Stimulated activated CD8-positive, alpha-beta memory T cell treated with anti-CD3 and anti-CD28 coated beads, Interleukin-4, amount 100 ng/mL, for 1 hour (primary cell): Measurements from ENCODE around the gene BRME1.

Source experiments
- DNase-seq, 2 donors: peaks; one replicate each; pipeline ENCODE4 v3.0.0-alpha.2; 2020; ENCODE audit warnings: low read depth in 2 of 2, low spot score in 1 of 2

The BRME1 gene

DNA sequence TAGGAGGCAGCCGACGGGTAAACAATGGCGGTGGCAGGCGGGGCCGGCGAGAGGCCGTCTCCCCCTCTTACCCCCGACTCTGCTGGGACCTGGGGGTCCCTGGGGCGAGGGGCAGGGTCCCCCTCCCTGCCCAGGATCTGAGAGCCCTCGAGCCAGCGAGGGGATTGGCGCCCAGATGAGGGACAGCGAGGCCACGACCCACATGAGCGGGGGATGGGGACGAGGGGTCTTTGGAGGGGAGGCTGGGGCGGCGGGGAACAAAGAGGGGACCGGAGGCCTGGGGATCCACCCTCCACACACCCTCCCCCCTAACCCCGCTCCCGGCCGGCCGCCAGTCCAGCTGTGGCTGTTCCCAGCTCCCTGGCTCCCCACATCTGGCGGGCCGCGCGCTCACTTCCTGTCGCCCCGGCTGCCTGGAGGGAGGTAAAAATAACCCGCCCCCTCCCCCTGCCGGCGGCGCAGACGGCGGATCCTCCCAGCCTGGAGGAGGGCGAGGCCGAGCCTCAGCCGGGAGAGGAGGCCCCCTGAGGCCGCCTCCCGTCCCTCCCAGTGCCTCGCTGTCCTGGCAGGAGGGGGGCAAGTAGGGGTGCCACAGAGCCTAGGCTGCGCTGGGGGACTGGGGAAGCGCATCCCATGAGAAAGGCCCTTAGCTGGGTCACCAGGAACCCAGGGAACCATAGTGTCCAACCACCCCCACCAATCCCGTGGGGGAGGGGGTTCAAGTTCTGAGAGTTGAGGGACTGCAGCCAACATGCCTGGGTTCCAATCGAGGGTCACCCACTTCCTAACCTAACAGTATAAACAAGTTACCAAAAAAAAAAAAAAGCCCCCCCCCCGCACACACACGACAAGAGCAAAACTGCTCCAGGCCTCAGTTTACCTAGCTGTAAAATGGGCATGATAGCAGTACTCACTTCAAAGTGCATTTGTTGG lies 58.2 kb downstream of the BRME1 start:
- peak in 1 of 2 donors; percentile 77 for DNase-seq

DNA sequence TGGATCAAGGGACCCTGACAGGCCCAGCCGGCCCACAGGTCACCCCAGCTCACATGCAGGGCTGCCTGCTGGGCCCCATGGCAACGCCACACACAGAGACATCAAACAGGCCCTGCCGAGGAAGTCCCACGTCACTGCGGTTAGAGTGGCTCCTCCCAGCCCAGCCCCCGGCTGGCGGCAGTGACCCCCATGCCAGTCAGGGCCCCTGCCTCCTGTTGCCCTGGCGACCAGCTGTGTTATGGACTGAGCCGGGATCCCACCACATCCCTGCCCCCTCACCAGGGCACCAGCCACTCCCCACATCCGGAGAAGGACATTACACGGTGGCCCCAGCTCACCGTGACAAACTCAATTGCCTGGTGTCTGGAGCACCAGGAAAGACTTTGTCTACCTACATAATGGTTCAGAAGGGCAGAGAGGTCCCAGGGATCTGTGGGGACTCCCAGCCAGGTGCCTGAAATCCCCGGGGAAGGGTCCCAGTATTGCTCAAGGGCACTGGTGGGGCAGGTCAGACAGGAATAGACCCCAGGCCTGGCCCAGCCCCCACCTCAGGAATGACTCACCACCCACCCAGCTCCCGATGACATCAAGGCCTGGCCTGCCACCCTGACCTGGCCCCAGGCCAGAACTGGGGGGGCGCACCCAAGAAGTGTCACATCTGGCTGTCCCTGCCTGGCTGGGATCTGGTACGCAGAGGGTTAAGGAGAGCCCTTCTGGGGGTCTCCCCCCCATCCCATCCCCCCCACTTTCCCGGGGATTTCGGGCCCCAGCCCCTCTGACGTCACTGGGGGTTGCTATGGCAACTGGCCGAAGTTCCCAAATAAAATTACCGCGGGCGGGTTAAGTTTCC lies 59.1 kb downstream of the BRME1 start:
- DNase-seq: peak; percentile 95 to 96

DNA sequence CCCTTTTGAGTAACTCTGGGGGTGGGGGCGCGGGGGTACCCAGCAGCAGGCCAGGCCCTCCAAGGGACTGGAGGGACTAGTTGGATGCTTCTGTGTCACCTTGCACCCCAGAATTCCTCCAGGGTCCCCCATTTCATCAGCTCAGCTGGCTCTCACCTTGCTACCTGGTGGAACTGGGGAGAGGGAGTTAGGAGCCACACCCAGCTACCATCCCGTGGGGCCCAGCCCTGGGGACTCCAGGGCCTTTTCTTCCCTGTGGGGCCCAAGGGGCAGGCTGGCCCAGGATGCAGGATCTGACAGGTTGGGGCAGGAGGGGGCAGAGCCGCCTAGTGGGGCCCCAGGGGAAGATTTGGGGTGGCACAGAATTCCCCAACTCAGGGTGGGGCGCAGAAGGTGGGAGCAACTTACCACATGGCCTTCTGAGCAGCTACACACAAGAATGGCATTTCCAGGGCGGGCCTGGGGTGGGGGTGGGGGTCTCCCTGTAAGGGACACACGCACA lies 61.7 kb downstream of the BRME1 start:
- DNase-seq: no peak

DNA sequence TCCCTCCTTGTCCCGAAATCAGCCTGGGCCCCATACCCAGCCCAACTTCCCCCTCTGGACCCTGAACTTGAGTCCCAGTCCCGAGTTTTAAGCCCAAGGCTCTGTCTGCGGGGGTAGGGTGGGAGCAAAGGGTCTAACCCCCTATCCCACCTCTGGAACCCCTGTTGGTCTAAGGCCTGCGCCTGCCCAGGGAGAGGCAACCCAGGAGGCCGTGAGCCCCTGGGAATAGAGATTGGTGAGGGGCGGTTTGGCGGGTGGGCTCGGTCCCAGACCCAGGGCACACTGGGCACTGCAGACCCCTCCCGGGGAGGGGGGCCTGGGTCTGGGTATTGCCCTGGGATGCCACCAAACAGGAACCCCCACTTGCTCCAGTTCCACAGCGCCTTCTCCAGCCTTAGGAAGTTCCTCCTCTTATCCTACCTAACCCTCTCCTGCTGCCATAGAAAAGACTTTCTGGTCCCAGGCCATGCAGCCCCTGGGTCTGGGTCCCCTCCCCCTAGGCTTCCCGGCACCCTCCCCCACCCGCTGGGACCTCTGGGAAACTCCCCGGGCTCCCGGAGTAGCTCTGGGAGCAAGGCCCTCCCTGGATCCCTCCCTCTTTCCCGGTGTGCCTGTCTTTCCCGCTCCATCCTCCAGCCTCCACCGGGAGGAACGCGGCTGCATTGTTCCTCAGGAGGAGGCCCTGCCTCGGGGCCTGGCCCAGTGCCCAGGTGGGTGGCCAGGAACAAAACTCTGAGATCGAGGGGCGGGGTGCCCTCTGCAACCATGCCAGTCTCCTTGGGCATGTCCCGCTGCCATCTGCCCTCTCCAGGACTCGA lies 62.6 kb downstream of the BRME1 start:
- no peak for DNase-seq

DNA sequence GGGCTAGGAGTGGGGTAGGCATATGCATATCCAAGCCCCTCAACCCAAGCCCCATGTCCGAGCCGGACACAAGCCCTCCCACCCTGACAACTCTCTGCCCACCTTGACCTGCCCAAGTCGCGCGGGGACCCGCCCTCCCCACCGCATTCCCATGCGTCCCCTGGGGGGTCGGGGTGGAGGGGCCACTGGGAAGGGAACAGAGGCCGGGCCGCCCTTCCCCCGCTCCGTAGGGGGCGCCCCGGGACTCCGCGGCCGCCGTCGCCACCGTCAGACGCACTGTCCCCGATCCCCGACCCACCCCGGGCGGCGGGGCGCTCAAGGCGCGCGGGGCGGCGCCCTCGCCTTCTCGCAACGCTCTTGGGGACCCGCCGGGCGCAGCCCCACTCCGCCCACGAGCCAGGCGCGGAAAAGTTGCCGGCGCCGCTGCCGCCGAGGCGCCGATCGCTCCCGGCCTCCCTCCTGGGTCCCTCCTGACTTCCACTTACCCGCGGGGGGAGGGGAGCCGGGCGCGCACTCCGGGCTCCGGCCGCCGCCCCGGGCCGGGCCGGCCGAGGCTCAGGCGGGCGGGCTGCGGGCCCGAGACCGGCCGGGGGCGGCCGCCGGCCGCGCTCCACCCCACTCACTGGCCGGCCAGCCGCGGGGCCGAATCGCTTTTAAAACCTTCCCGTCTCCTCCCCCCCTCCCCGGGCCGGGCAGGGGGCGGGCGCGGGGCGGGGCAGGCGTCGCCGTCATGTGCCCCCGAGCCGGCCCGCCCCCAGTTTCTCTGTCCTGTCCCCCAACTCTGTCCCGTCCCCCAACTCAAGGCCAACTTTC lies 63.4 kb downstream of the BRME1 start:
- no peak for DNase-seq

DNA sequence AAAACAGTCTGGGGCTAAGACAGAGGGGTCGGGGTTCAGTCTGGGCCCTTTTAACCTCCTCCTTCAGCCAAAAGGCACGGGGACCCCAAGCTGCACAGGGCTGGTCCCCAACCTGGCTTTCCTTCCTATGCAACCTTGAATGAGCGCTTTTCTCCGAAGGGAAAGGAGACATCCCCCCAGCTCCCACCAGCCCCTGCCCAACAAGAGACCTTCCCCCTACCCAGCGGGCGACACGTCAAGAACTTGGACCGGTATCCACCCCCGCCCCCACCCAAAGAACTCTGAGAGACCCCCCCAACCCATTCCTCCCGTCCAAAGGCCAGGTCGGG lies 64.0 kb downstream of the BRME1 start:
- DNase-seq: no peak

DNA sequence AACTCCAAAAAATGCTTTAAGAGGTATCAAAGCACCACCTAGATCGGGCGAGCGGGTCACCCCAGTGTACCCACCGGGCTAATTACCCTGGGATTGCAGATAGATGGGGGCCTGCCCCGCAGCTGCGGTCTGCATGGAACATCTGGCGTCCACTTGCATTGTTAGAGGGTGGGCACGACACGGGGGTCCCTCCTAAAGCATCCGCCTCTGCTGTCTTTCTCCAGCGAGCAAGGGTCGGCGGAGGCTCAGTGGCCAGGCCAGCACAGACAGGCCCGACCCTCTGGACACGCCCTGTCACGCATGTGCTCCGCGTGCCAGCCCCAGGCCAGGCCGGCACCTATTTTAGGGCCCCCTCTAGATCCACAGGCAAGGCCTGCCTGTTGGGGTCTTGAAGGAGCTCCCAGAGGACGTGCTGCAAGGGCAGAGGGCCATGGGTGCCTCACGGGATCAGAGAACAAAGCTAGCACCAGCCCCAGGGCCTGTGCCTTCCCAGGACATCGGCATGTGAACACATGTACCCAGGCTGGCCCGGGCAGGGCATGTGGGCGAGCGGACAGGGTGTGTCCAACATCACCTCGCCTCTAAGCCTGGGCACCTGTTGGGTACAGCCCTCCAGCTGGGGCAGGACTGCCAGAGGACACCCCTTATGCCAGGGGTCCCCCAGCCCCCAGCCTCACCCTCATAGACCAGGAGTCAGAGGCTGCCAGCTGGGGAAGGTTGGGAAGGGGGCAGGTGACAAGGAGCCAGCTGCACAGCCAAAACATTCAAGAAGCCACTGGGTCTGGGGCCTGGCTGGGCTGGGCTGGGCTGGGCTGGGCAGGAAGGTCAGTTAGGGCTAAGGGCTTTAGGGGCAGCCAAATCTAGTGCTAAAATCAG lies 64.6 kb downstream of the BRME1 start:
- no peak for DNase-seq

DNA sequence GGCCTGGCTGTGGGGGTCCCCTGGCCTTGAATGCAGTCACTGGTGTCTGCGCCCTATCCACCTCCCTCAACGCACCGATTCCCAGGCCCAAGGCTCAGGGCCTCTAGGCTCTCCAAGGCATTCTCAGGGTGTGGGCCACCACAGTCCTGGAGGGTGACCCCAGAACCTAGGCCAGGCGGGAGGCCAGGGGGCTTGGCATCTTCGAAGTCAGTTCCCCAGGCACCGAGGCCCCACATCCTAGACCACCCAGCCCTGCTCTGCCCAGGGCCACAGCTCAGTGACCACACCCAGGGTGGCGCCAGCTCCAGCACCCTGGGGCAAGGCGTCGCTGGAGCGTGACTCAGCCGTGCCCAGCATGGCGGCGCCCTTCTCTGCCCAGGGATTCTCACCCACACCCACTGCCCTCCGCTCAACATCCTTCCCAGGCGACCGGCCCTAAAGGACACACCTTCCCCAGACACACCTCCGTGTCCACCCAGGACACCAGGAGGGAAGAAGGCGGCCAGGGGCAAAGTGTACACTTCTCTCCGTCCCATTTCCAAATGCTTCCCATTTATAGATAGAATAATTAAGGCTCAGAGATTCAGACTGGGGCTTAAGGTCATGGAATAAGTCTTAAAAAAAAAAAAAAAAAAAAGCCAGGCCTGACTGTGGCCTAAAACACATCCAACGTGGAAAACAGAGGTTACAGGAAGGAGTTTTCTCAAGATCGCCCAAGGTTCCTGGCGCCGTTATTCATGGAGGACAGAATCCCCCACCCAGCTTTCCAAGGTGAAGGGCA lies 65.4 kb downstream of the BRME1 start:
- no peak for DNase-seq

DNA sequence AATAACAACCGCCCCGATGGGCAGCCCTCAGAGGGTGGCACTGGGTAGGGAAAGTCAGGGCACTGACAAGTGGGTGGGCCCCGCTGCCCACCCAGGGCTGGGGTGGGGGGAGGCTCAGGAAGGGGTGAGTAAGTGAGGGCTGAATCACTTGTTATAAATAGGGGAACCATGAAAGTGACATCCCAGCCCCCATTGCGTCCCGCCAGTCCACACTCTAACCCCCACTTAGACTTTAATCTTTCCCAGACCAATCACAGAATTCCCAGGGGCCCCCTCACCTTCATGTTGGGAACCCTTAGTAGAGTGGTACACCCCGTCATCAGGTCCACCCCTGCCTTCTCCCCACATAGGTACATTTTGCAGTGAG lies 66.0 kb downstream of the BRME1 start:
- no peak for DNase-seq

DNA sequence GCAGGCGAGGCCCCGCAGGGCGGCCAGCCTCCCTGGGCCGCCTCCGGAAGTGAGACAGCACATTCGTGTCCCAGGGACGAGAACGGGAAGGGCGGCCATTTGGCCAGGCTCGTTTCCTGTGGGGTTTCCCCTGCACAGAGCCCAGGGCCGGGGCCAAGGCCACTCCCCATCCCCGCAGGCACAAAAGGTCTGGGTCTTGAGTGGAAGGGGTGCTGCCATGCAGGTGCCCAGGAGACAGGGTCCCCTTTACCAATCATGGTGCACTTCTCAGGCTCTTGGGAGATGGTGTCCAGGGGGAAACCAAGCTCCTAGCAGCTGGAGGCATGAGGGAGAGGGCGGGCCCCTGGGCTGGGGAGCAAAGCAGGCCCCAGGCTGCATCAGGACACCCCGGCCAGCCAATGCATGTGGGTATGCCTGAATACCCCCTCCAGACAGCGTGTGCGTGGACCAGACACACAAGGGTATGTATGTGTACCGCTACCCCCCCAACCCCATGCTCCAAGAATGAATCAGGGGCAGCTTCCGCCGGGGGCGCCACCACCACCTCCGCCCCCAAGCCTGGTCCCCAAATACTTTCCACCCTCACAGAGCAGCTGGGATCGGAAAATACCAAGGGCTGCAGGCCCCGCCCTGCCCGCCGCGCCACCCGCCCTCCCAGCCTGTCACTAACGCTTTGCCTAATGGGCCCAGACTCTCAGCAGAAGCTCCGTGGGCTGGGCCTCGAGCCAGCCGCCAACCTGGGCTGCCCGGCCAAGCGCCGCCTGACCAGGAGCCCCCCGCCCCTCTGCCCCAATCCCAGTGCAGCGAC lies 66.6 kb downstream of the BRME1 start:
- DNase-seq: peak in 1 of 2 donors; percentile 76

DNA sequence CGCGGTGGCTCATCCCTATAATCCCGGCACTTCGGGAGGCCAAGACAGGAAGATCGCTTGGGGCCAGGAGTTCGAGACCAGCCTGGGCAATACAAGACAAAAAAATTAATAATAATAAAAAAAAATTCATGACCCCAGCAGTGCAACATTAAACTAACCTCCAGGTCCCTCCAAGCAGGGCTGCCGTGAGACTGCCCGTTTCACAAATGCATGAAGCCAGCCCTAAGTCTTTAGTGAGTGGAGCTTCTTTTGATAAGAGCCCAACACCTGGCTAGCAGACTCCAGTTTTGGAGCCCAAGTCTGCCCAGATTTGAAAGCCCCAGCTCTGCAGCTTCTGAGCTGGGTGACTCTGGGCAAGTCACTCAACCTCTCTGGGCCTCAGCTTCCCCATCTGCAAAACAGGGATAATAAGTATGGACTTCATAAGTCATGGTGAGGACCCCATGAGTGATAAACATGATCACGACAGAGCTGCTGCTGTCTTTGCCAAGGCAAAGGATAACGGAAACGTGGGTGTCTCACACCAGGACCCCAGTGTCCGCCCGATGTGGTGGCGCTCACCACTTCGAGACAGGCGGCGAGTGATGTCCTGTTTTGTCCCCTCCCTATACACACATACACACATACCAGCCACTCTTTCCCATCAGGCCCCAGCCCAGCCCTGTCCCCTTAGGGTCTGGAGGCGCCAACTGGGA lies 67.3 kb downstream of the BRME1 start:
- DNase-seq: no peak

DNA sequence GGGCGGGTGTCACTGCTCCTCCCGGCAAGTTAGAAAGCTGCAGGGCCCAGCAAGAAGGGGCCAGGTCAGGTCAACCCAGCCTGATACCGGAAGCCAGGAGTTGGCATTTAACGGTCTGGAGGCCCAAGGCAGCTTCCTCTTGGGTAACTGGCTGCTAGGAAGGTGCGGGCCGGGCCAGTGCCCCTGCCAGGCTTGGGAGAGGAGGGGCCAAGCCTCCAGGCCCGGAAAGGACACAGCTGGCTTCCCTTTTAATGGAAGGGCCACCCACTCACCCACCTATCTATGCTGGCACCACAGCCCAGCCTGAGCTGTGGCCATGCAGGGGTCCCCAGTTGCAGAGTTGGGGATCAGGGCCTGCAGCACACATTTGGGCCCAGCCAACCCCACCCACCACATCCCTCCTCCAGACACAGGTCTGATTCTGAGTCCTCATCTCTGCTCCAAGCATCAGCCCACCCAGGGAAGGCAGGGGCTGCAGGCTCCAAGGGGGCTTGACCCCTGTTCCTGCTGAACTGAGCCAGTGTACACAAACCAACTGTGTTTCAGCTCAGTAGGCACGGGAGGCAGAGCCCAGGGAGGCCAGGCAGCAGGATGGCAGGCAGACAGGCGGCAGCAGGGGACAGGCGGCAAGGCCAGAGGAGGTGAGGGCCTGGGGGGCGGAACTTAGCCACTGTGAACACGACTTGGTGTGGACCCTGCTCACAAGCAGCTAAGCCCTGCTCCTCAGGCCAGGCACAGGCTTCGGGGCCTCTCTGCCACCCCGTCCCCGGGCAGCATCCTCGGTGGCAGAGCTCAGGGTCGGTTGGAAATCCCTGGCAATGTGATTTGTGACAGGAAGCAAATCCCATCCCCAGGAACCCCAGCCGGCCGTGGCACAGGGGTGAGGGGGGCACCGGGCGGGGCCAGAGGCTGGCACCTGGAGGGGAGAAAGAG lies 69.9 kb downstream of the BRME1 start:
- no peak for DNase-seq

DNA sequence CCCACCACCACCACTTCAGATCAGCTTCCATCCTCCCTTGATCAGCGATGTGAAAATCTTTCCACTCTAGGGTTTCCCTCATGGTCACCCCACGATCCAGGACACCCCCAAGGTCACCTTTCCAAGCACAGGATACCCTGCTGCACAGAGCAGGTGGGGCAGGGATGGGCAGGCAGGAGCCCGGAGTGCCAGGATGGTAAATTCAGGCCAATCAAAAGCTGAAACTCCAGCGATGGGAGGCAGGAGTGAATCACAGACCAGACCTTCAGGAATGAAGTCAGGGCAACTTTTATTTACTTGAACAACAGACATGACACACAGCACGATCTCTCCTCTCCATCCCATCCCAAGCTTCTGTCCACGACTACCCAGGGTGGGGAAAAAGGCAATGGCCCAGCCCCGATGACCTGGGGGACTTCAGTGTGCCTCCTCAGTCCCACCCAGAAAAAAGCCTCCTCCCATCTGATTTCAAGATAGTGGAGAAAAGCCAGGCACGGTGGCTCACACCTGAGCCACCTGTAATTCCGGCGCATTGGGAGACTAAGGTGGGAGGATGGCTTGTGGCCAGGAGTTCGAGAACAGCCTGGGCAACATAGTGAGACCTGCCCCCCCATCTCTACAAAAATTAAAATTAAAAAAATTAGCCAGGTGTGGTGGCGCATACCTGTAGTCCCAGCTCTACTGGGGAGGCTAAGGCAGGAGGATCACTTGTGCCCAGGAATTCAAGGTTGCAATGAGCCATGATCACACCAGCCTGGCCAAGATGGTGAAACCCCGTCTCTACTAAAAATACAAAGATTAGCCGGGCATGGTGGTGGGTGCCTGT lies 71.5 kb downstream of the BRME1 start:
- no peak for DNase-seq

DNA sequence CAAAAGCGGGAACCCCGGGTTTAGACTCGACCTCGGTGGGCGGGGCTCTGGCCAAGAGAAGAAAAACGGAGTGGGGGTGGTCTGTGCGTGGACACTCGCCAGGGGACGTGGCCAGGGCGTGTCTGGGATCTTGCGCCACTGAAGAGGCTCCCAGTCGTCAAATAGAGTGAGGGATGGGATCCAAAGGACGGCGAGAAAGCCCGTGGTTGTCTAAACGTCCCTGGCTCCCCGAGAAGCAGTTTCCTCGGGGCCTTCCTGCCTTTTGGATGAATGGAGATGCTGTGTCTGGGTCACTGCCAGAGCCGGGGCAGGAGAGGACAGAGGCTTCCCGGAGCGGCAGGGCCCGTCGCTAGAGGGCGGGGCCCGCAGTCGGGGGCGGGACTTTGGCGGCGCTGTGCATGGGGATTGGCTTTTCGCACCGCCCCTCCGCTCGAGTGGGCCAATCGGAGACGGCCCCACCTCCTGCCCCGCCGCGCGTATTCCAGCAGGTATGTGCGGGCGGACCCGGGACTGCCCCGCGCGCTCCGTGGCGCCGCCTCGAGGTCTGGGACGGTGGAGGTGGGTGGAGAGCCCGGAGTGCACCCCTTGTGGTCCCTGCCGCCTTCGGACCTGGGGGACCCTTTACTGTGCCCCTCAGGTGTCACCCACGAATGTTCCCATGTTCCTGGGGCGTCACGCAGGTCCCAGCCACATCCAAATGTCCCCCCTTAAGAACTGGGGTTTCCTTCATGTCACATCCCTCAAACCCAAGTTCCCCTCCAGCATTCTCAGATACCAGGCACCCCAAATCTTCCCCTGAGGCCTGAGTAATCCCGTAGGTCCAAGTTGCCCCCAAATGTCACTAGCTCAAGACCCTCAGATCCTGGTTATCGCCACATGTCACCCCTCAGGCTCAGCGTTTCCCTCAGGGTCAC lies 72.3 kb downstream of the BRME1 start:
- DNase-seq: peak; percentile 76 to 83
